ENCODE measurements around the gene PRR5. TPM values are rescaled to one million over a fixed set of nuclear protein-coding genes. Genes with fewer than 3 reads are reported as not detected.

Gene PRR5
- total and polyA plus RNA-seq, 2 of the 13 experiments (the other 11 are each of a cell fraction or from before 2014, with no cell fraction given), result 11.6 to 27.5 TPM

DNA sequence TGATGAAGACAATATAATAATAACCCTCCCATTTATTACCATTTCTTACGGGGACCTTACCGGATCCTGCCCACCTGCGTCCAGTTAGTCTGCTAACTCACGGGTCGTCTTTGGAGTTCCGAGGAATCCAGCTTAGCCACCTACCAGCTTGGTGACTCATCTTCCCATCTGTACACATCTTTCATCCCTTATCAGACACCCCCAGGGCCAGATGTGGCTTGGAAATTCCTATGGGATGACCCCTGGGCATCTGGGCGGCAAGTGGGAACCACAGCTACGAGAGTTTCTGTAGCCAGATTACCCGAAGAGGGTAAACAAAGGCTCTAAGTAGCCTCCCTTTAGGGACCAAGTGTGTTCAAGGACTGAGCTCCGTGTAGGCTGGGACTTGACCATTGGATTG lies 12.8 kb upstream of the PRR5 start:
- DNase-seq (ENCODE audit: low spot score) (no peak), ATAC-seq (no peak), FAIRE-seq (no peak)
- WGBS (ENCODE audit: low lambda C conversion rate), result 88% methylated on average over 9 of the region's 10 CpGs
- H3K4me1 ChIP-seq (ENCODE audit: insufficient read depth, low read length), result peaks cover 47% of the 10 kb centered on the region
- H3K27me3 ChIP-seq (ENCODE audit: control insufficient read depth in 1 of 2, insufficient read depth in 2 of 2, low read length in 2 of 2), result no peaks in the 10 kb centered on the region; a peak in 1 of 5 replicates
- TF ChIP-seq TBL1XR1 (IDR thresholded peaks at IDR 0.05; ENCODE audit: borderline replicate concordance, low read length, partially characterized antibody), result no peak
- TF ChIP-seq FOSL2 (CRISPR knock-in tag; IDR thresholded peaks at IDR 0.05), result peak; percentile 59
- BruUV-seq (replicated peaks), result no TSS peak
- no peak overlapping the region for H2AFZ ChIP-seq (ENCODE audit: low read length)
- ChIA-PET CTCF (ENCODE audit: low intra/inter-chr PET ratio, low total read pairs) (no interaction called here), POLR2A (no interaction called here)
- intact Hi-C loops (cut with micrococcal nuclease; ENCODE audit: unreplicated experiment) (no loop called here), in situ Hi-C loops (cut with HindIII; ENCODE audit: extremely low pct_ligation_motif_present, low pct_unique_long_range_greater_than_20kb) (no loop called here)
- H3K9me3 ChIP-seq (ENCODE audit: low read length), result no peaks in the 10 kb centered on the region
- peaks cover 3% of the 10 kb centered on the region; the same call in 1 of the 2 replicates for H4K20me1 ChIP-seq (ENCODE audit: insufficient read depth, low read length)
- H3K79me2 ChIP-seq (ENCODE audit: insufficient read depth, low read length), result peaks cover 28% of the 10 kb centered on the region
- H3K4me2 ChIP-seq (ENCODE audit: low read depth, low read length), result no peak overlapping the region
- no peak overlapping the region for H3K27ac ChIP-seq (ENCODE audit: extremely low read length, insufficient read depth, low read length)
- no peak overlapping the region for H3K4me3 ChIP-seq (replicated peaks in 1 of 3; ENCODE audit: insufficient read depth in 1 of 3, low read depth in 2 of 3, low read length in 3 of 3)
- H3K36me3 ChIP-seq (replicated peaks in 1 of 2; ENCODE audit: control insufficient read depth in 1 of 2, insufficient read depth in 2 of 2, low read length in 2 of 2), result peaks cover 3 to 7% of the 10 kb centered on the region in 2 experiments; a peak in 2 of 5 replicates
- no peak overlapping the region for H3K9ac ChIP-seq (ENCODE audit: insufficient read depth, low read depth, low read length)

DNA sequence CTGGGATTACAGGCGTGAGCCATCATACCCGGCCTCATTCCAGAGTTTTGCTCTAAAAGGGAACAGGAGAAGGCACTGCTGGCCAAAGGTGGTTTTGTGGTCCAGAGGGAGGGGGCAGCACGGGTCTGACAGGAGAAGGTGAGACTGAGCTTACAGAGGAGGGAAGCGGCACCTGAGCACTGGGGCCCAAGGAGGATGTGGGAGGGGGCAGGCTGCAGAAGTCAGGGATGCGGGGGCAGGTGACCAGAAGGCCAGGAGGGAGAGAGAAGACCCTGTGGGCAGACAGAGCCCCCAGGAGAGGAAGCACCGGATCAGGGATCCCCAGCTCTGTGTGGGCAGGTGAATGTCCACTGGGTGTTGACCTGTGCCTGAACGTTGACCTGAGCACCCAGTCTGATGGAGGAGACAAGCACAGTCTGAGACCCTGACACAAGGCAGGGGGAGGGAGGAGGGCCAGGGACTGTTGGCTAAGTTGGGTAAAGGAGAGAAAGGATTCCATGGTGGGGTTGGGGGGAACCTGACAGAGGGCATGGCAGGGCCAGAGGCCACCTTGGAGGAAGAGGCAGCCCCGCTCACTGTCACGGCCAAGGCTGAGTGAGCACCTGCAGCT lies 12.0 kb upstream of the PRR5 start:
- no peak for ATAC-seq

More for the DNA sequence above, 12.0 kb upstream of the PRR5 start:
- FAIRE-seq (no peak), DNase-seq (ENCODE audit: low spot score) (no peak)
- CTCF ChIA-PET (ENCODE audit: low intra/inter-chr PET ratio, low total read pairs), result no interaction called here
- H3K9me3 ChIP-seq (ENCODE audit: low read length), result no peaks in the 10 kb centered on the region
- peaks cover 26% of the 10 kb centered on the region for H3K79me2 ChIP-seq (ENCODE audit: insufficient read depth, low read length)
- no peak overlapping the region for H3K27ac ChIP-seq (ENCODE audit: extremely low read length, insufficient read depth, low read length)
- TF ChIP-seq AGO2 (optimal IDR thresholded peaks at IDR 0.05; ENCODE audit: low read depth, low read length) (no peak), ZSCAN22 (CRISPR knock-in tag; IDR thresholded peaks at IDR 0.05) (peak; percentile 95)
- H3K4me3 ChIP-seq (replicated peaks in 1 of 3; ENCODE audit: insufficient read depth in 1 of 3, low read depth in 2 of 3, low read length in 3 of 3), result no peak overlapping the region
- POLR2A ChIA-PET, result no interaction called here
- H3K27me3 ChIP-seq (ENCODE audit: control insufficient read depth in 1 of 2, insufficient read depth in 2 of 2, low read length in 2 of 2), result no peaks in the 10 kb centered on the region; a peak in 1 of 5 replicates
- H4K20me1 ChIP-seq (ENCODE audit: insufficient read depth, low read length), result peaks cover 1% of the 10 kb centered on the region; the same call in 1 of the 2 replicates
- intact Hi-C loops (cut with micrococcal nuclease; ENCODE audit: unreplicated experiment) (no loop called here), in situ Hi-C loops (cut with HindIII; ENCODE audit: extremely low pct_ligation_motif_present, low pct_unique_long_range_greater_than_20kb) (no loop called here)
- peaks cover 3 to 8% of the 10 kb centered on the region in 2 experiments; a peak in 2 of 5 replicates for H3K36me3 ChIP-seq (replicated peaks in 1 of 2; ENCODE audit: control insufficient read depth in 1 of 2, insufficient read depth in 2 of 2, low read length in 2 of 2)
- no peak overlapping the region for H2AFZ ChIP-seq (ENCODE audit: low read length)
- no TSS peak for BruUV-seq (replicated peaks)
- 93% methylated on average over 9 of the region's 9 CpGs for WGBS (ENCODE audit: low lambda C conversion rate)
- H3K4me1 ChIP-seq (ENCODE audit: insufficient read depth, low read length), result peaks cover 38% of the 10 kb centered on the region
- H3K9ac ChIP-seq (ENCODE audit: insufficient read depth, low read depth, low read length), result no peak overlapping the region
- H3K4me2 ChIP-seq (ENCODE audit: low read depth, low read length), result no peak overlapping the region
